ENCODE measurements around the gene ZNF136.

The ZNF136 gene

GRCh38 chr19:12187625-12188024 is 24.7 kb downstream of the ZNF136 start:
- no peak for DNase-seq (ENCODE audit: extremely low read depth in 1 of 2, low read depth in 1 of 2)

GRCh38 chr19:12194827-12195731 is 32.2 kb downstream of the ZNF136 start:
- peak in 1 of 2 donors; percentile 73 for DNase-seq (ENCODE audit: extremely low read depth in 1 of 2, low read depth in 1 of 2)

- no peak for DNase-seq (ENCODE audit: extremely low read depth in 1 of 2, low read depth in 1 of 2)
Measured at GRCh38 chr19:12198136-12198535, 35.2 kb downstream of the ZNF136 start.

GRCh38 chr19:12199757-12200419 is 37.0 kb downstream of the ZNF136 start:
- DNase-seq (ENCODE audit: extremely low read depth in 1 of 2, low read depth in 1 of 2), result no peak

GRCh38 chr19:12202250-12202649 is 39.4 kb downstream of the ZNF136 start:
- peak in 1 of 2 donors; percentile 21 for DNase-seq (ENCODE audit: extremely low read depth in 1 of 2, low read depth in 1 of 2)

GRCh38 chr19:12205296-12205695 is 42.4 kb downstream of the ZNF136 start:
- DNase-seq (ENCODE audit: extremely low read depth in 1 of 2, low read depth in 1 of 2), result no peak

- no peak for DNase-seq (ENCODE audit: extremely low read depth in 1 of 2, low read depth in 1 of 2)
Measured at GRCh38 chr19:12208221-12208620, 45.3 kb downstream of the ZNF136 start.

GRCh38 chr19:12217332-12217731 is 54.4 kb downstream of the ZNF136 start:
- no peak for DNase-seq (ENCODE audit: extremely low read depth in 1 of 2, low read depth in 1 of 2)

- no peak for DNase-seq (ENCODE audit: extremely low read depth in 1 of 2, low read depth in 1 of 2)
Measured at GRCh38 chr19:12222980-12223630, 60.2 kb downstream of the ZNF136 start.

- DNase-seq (ENCODE audit: extremely low read depth in 1 of 2, low read depth in 1 of 2), result no peak
Measured at GRCh38 chr19:12224676-12225075, 61.8 kb downstream of the ZNF136 start.

GRCh38 chr19:12229990-12230389 is 67.1 kb downstream of the ZNF136 start:
- no peak for DNase-seq (ENCODE audit: extremely low read depth in 1 of 2, low read depth in 1 of 2)

- no peak for DNase-seq (ENCODE audit: extremely low read depth in 1 of 2, low read depth in 1 of 2)
Measured at GRCh38 chr19:12230751-12231733, 68.1 kb downstream of the ZNF136 start.

GRCh38 chr19:12232961-12233360 is 70.1 kb downstream of the ZNF136 start:
- DNase-seq (ENCODE audit: extremely low read depth in 1 of 2, low read depth in 1 of 2), result no peak

- DNase-seq (ENCODE audit: extremely low read depth in 1 of 2, low read depth in 1 of 2), result no peak
Measured at GRCh38 chr19:12237143-12237839, 74.4 kb downstream of the ZNF136 start.

All from stimulated activated CD8-positive, alpha-beta memory T cell treated with anti-CD3 and anti-CD28 coated beads, Interleukin-7, amount 100 ng/mL, for 48 hours (primary cell).